IPS-20b (cell line): Measurements from ENCODE around the gene CTNND2.

Source experiments
- H3K27ac ChIP-seq: one replicate; pipeline ENCODE4 v1.5.1; 2013; ENCODE audit warnings: low read length
- H3K27me3 ChIP-seq: 2 replicates; pipeline ENCODE4 v1.6.1; 2013; ENCODE audit warnings: mild to moderate bottlenecking, low read length, inconsistent platforms; ENCODE audit not compliant: insufficient read depth
- H3K36me3 ChIP-seq: 2 replicates; pipeline ENCODE4 v1.6.1; 2013; ENCODE audit warnings: low read depth, mild to moderate bottlenecking, inconsistent platforms, low read length, moderate library complexity; ENCODE audit not compliant: insufficient read depth
- H3K4me1 ChIP-seq: 2 replicates; pipeline ENCODE4 v1.6.1; 2013; ENCODE audit warnings: mild to moderate bottlenecking, control low read depth, inconsistent platforms, low read length, moderate library complexity; ENCODE audit not compliant: insufficient read depth
- H3K4me3 ChIP-seq: 2 replicates; pipeline ENCODE4 v1.5.1; 2013; ENCODE audit warnings: mild to moderate bottlenecking, low read length, inconsistent platforms
- H3K9ac ChIP-seq: 2 replicates; pipeline ENCODE4 v1.6.1; 2013; ENCODE audit warnings: low read depth, mild to moderate bottlenecking, inconsistent platforms, low read length, moderate library complexity
- H3K9me3 ChIP-seq: 2 replicates; pipeline ENCODE4 v1.6.1; 2013; ENCODE audit warnings: mild to moderate bottlenecking, low read depth, low read length, inconsistent platforms; ENCODE audit not compliant: insufficient read depth

The CTNND2 gene

DNA sequence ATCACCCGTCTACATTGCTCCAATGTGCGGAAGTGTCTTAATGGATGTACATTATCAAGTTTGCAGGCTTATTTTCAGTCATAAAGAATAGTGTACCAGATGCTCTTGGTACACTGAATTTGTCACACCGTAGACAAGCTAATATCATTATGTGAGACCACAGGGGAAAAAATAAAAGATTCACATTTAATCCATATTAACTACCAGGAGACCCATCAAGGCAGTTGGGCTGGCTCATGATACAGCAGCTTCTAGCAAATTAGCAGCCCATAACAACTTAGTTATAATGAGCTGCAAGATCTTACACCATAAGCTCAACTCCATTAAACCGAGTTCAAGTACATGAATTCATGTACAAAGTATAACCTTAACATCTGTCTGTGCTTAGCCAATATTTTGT lies 324.9 kb downstream of the CTNND2 start:
- no peaks in the 10 kb centered on the region for H3K9me3 ChIP-seq
- H3K27ac ChIP-seq: no peak overlapping the region
- H3K36me3 ChIP-seq: no peaks in the 10 kb centered on the region
- no peak overlapping the region for H3K9ac ChIP-seq
- H3K27me3 ChIP-seq: no peaks in the 10 kb centered on the region
- H3K4me3 ChIP-seq: no peak overlapping the region
- H3K4me1 ChIP-seq: peaks cover 11% of the 10 kb centered on the region; the same call in 1 of the 2 replicates

DNA sequence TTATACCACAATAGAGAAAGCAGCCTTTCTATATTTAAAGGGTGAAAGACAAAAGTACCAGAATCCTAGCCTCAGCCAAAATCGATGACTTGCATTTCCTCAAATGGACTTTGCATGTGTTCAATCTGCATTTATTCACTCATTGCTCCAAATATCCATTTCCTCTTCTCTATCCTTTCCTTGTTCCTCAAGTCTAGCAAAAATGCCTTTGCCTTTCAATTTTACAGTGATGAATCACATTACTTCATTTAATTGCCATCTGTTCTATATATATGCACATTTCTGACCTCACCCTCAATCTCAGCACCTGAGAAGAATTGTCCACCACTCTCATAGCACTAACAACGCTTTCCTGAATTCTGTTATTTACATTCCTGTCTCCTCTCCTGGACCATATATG lies 329.5 kb downstream of the CTNND2 start:
- Histone ChIP-seq H3K4me3 (no peak overlapping the region), H3K27me3 (no peaks in the 10 kb centered on the region), H3K9me3 (no peaks in the 10 kb centered on the region), H3K9ac (no peak overlapping the region), H3K27ac (no peak overlapping the region), H3K36me3 (no peaks in the 10 kb centered on the region), H3K4me1 (no peaks in the 10 kb centered on the region)

DNA sequence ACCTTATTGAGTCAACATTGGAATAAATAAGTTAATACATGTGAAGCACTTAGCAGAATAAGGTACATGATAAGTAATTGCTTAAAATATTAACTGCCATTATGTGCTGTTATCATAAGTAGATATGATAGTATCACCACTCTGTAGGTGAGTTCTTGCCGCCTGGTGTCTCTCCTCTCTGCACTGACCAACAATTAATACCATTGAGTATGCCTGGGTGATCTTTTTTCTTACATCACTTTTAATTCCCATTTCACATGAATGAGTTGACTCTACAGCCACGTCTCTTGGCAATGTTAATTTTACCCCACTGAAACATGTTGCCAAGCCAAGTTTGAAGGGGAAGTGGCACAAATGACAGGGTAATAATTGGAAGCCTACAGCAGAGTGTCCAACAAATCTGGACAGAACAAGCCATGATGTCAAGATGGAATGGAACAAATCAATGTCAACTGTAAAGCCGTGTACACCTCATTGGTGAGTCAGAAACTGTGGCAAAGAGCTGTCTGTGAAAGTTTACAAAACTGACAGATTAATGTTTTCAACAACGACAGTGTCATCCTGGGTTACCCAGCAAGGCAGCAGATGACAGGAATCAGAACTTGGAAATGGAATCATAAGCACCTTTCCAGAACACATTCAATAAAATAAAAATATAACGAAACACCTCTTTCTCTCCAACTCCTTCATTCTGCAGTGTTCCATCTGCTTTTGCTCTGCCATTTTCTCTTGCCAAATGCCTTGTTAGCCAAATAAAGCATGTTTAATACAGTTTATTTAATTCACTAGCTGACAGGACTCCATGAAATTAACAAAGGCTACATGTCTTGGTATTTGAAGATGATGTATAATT lies 330.9 kb downstream of the CTNND2 start:
- Histone ChIP-seq H3K36me3 (no peaks in the 10 kb centered on the region), H3K9ac (no peak overlapping the region), H3K4me1 (no peaks in the 10 kb centered on the region), H3K27me3 (no peaks in the 10 kb centered on the region), H3K4me3 (no peak overlapping the region), H3K27ac (no peak overlapping the region), H3K9me3 (no peaks in the 10 kb centered on the region)

DNA sequence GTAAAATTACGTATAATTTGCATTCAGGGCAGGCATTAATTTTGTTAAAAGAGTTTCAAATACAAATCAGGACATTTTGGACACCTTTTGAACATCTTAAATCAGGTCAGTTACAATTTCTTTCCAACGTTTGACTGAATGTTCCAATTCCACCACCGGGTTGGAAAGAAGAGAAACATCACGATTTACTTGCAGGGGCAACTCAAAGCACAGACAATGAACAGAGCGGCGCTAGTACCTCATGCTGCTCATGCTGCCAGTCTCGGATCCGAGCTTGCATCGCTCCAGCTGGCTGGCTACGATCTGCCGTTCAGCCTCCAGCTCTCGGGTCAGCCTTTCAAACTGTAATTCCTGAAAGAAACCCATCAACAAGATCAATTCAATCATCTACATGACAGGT lies 339.5 kb downstream of the CTNND2 start:
- Histone ChIP-seq H3K36me3 (no peaks in the 10 kb centered on the region), H3K4me3 (no peak overlapping the region), H3K27me3 (no peaks in the 10 kb centered on the region), H3K9me3 (no peaks in the 10 kb centered on the region), H3K9ac (no peak overlapping the region), H3K4me1 (no peaks in the 10 kb centered on the region), H3K27ac (no peak overlapping the region)

DNA sequence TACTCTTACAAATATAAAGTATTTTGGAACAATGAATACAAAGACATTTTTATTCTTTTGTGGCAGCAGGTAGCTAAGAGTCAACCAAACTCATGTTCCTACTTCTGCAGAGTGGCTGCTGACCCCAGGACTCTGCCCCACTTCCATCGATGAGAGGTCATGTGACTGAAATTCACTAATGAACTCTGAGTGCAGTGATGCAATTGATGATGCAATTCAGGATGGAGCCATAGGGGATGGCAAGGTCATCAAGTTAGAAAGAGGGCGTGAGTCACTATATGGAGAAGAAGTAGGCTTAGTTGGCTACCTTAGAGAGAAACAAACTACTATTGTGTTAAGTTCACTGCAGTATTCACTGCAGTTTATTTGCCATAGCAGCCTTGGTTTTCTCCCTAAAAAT lies 340.4 kb downstream of the CTNND2 start:
- Histone ChIP-seq H3K27me3 (no peaks in the 10 kb centered on the region), H3K9me3 (no peaks in the 10 kb centered on the region), H3K27ac (no peak overlapping the region), H3K4me1 (no peaks in the 10 kb centered on the region), H3K36me3 (no peaks in the 10 kb centered on the region), H3K4me3 (no peak overlapping the region), H3K9ac (no peak overlapping the region)

DNA sequence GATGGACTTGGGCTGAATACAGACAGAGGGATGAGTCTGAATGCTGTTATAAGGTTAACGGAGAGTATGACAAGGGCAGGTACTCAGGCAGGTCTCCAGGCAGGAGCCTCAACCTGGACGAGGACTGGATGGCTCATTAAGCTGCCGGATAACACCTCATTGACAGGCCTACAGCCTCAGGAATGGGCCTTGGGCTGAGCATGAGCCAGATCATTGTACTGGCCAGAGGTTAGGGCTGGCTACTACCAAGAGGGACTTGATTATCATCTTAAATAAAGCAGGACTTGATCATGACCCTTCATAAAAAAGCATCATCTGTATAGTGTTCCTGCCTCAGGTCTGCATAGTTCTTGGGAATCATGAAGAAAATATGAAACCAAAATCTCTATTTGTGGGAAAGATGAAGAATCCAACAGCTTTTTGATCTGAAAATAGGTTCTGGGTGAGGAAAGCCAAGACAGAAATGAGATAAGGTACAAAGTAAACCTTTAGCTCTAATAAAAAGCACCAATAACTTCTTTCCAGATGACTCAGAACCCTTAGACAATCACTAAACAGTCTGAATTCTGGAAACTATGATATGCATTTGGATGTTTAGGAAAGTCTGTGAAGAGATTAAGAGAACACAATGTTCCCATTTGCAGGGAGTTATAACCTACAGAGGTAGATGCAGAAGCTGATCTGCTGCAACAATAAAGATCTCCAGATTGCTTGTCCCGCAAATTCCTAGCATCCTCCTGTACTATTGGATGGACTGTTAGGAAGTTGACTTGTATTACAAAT lies 343.1 kb downstream of the CTNND2 start:
- Histone ChIP-seq H3K4me1 (no peaks in the 10 kb centered on the region), H3K4me3 (no peak overlapping the region), H3K9ac (no peak overlapping the region), H3K27ac (no peak overlapping the region), H3K27me3 (no peaks in the 10 kb centered on the region), H3K36me3 (no peaks in the 10 kb centered on the region), H3K9me3 (no peaks in the 10 kb centered on the region)

DNA sequence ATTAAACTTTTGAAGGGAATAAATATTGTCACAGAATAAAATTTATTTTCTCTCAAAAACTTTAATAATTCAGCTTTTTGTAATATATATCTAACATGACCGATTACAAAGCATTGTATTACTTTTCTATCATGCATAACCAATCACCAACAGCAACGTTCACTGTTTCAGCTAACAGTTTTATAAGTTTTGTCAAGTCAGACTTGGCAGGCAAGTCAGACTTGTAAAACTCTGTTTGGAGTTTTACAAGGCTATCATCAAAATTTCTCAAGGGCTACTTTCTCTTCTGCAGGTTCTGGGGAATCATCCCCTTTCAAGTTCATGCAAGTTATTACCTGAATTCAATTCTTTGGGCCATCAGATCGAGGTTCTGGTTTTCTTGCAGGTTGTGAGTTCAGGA lies 347.2 kb downstream of the CTNND2 start:
- Histone ChIP-seq H3K9me3 (no peaks in the 10 kb centered on the region), H3K4me3 (no peak overlapping the region), H3K36me3 (no peaks in the 10 kb centered on the region), H3K9ac (no peak overlapping the region), H3K4me1 (no peaks in the 10 kb centered on the region), H3K27me3 (no peaks in the 10 kb centered on the region), H3K27ac (no peak overlapping the region)

DNA sequence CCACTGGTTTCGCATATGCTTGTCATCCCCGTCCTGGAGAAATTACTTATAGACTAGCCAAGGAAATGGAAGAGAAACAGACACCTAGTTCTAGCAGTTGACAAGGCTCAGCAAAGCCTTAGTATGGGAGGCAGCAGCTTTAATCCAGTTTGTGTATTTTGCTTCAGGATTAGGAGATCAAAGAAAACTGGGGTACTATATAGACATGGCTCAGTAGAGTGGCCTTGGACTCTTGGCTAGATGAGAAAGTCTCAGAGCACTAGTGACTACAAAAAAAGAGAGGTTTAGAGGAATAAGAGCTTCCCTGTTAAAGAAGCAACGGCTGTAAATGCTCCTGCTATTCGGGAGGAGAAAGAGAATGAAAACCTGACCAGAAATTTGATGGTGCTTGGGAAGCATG lies 349.1 kb downstream of the CTNND2 start:
- Histone ChIP-seq H3K9me3 (no peaks in the 10 kb centered on the region), H3K4me1 (no peaks in the 10 kb centered on the region), H3K36me3 (no peaks in the 10 kb centered on the region), H3K4me3 (no peak overlapping the region), H3K27me3 (no peaks in the 10 kb centered on the region), H3K9ac (no peak overlapping the region), H3K27ac (no peak overlapping the region)

DNA sequence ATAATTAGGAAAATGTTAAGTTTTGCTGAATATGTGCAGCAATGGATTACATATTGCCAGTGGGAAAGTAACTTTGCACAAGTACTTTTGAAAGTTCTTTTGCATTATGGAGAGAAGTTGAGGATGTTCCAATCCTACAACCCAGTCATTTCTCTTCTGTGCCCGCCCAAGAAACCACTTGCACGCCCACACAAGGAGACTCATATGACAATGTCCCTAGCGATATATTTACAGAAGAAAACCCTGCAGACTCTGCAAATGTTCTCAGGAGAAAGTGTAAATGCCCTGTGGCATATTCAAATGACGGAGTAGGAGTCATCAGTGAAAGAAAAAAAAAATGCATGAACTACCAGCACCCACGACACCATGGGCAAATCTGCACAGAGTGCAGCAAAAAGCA lies 356.5 kb downstream of the CTNND2 start:
- no peak overlapping the region for H3K9ac ChIP-seq

DNA sequence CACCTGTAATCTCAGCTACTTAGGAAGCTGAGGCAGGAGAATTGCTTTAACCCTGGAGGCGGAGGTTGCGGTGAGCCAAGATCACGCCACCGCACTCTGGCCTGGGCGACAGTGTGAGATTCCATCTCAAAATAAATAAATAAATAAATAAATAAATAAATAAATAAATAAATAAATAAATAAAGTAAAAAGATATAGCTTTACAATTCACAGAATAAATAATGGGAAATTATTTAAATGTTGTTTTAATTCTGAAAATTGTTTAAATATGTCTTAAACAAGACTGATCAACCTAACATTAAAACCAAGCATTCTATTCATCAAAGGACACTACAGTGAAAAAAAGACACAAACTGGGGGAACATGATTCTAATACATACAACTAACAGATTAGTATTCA lies 357.1 kb downstream of the CTNND2 start:
- Histone ChIP-seq H3K36me3 (no peaks in the 10 kb centered on the region), H3K4me1 (no peaks in the 10 kb centered on the region), H3K4me3 (no peak overlapping the region), H3K9me3 (no peaks in the 10 kb centered on the region), H3K27me3 (no peaks in the 10 kb centered on the region), H3K27ac (no peak overlapping the region), H3K9ac (no peak overlapping the region)

More for the DNA sequence above, 356.5 kb downstream of the CTNND2 start:
- Histone ChIP-seq H3K9me3 (no peaks in the 10 kb centered on the region), H3K27ac (no peak overlapping the region), H3K36me3 (no peaks in the 10 kb centered on the region), H3K4me1 (no peaks in the 10 kb centered on the region), H3K4me3 (no peak overlapping the region), H3K27me3 (no peaks in the 10 kb centered on the region)

DNA sequence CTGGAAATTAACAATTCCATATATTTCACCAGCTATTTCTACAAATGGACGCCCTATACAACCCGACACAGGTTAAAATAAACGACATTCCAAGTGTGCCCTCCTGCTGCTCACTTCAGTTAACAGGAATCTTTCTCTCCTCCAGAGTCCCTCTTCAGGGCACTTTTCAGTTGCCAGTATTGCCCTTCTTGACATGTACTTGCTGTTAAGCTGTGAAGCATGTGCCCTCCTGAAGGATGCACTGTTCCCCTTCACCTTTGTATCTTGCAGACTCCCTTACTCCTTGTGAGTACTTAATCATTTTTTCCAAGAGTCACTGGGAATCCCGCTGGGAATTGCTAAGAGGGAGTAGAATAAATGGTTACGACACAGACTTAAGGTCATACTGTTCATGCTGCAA lies 364.1 kb downstream of the CTNND2 start:
- Histone ChIP-seq H3K27ac (no peak overlapping the region), H3K27me3 (no peaks in the 10 kb centered on the region), H3K9me3 (no peaks in the 10 kb centered on the region), H3K9ac (no peak overlapping the region), H3K4me1 (peaks cover 7% of the 10 kb centered on the region), H3K36me3 (no peaks in the 10 kb centered on the region), H3K4me3 (no peak overlapping the region)
